ENCODE measurements around the gene DYRK1B.

DNA sequence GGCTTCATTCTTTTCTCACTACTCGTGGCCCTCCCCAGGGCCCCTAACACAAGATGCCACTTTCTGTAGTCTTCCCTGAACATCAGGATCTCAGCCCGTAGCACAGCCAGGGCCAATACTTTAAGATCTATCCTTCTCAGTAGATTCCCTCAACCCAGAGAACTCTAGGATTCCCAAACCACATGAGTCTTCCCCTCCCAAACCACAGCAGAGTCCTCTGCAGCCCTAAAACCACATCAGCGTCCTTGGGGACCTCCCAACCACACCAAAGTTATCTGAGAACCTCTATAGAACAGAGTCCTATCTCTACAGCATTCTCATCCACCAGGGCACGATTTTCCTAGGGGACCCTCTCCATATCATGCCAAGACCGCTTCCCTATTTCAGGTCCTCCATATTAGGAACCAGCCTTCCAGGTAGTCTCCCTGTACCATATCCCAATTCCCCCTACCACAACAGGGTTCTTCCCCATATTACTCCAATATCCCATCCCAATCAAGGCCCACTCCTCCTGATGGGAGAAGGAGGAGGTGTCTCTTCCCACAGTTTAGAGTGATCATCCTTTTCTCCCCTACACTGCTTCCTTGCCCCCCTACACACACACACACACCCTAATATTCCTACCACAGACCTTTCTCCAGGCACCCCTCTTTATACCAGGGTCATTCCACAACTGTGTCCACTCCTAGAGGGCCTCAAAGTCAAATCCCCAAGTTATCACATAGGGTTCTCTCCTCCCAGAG is 1.4 kb downstream of the DYRK1B start:
- TF ChIP-seq, protein P1, sequence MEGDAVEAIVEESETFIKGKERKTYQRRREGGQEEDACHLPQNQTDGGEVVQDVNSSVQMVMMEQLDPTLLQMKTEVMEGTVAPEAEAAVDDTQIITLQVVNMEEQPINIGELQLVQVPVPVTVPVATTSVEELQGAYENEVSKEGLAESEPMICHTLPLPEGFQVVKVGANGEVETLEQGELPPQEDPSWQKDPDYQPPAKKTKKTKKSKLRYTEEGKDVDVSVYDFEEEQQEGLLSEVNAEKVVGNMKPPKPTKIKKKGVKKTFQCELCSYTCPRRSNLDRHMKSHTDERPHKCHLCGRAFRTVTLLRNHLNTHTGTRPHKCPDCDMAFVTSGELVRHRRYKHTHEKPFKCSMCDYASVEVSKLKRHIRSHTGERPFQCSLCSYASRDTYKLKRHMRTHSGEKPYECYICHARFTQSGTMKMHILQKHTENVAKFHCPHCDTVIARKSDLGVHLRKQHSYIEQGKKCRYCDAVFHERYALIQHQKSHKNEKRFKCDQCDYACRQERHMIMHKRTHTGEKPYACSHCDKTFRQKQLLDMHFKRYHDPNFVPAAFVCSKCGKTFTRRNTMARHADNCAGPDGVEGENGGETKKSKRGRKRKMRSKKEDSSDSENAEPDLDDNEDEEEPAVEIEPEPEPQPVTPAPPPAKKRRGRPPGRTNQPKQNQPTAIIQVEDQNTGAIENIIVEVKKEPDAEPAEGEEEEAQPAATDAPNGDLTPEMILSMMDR (IDR thresholded peaks at IDR 0.05): no peak
- TF ChIP-seq EZH2 (IDR thresholded peaks at IDR 0.05; ENCODE audit: borderline replicate concordance, insufficient read depth, low read depth, low read length, poor library complexity, severe bottlenecking): no peak
